ENCODE measurements around the gene PARVG. TPM values are rescaled to one million over a fixed set of nuclear protein-coding genes. Genes with fewer than 3 reads are reported as not detected.

PARVG gene
- total and polyA plus RNA-seq, 2 donors (not counting 3 experiments of a cell fraction or from before 2014, with no cell fraction given) = 0.82 TPM; not detected in 1

GRCh38 chr22:44221710-44222475 lies 41.2 kb downstream of the PARVG start:
- dilution Hi-C loops (cut with MboI; ENCODE audit: extremely low pct_ligation_motif_present, low sequenced_read_pairs) = no loop called here
- no peak overlapping the region for H2AFZ ChIP-seq (ENCODE audit: low read depth, low read length)
- no peak overlapping the region for H3K4me3 ChIP-seq (replicated peaks in 1 of 3; ENCODE audit: insufficient read depth in 1 of 3, low read depth in 1 of 3, low read length in 3 of 3)
- DNase-seq (ENCODE audit: low read depth, low spot score) (no peak), FAIRE-seq (no peak)
- H4K20me1 ChIP-seq (replicated peaks; ENCODE audit: control insufficient read depth, extremely low read depth, insufficient read depth, low read length) = no peaks in the 10 kb centered on the region
- H3K27ac ChIP-seq (ENCODE audit: insufficient read depth, low read depth, low read length) = no peak overlapping the region
- no peak overlapping the region for H3K4me2 ChIP-seq (ENCODE audit: insufficient read depth, low read length)
- no peaks in the 10 kb centered on the region for H3K79me2 ChIP-seq (ENCODE audit: control insufficient read depth, insufficient read depth, low read length)
- H3K4me1 ChIP-seq (ENCODE audit: control insufficient read depth, extremely low read depth, insufficient read depth, low read length) = no peaks in the 10 kb centered on the region
- no peak overlapping the region for H3K9ac ChIP-seq (replicated peaks; ENCODE audit: extremely low read depth, insufficient read depth, low read length)
- no peaks in the 10 kb centered on the region for H3K9me3 ChIP-seq (replicated peaks; ENCODE audit: control insufficient read depth, insufficient read depth, low read length)
- no peaks in the 10 kb centered on the region for H3K36me3 ChIP-seq (ENCODE audit: control insufficient read depth in 2 of 2, extremely low read depth in 1 of 2, insufficient read depth in 2 of 2, low read length in 2 of 2)
- H3K27me3 ChIP-seq (ENCODE audit: control insufficient read depth in 2 of 2, insufficient read depth in 2 of 2, low read length in 2 of 2) = no peaks in the 10 kb centered on the region
- TF ChIP-seq FOS (IDR thresholded peaks at IDR 0.05; ENCODE audit: borderline replicate concordance, insufficient read depth, low read length) (no peak), CTCF (IDR thresholded peaks at IDR 0.05; ENCODE audit: extremely low read depth in 1 of 2, insufficient read depth in 1 of 2, low read depth in 1 of 2, low read length in 2 of 2) (no peak), GATA2 (IDR thresholded peaks at IDR 0.05; ENCODE audit: insufficient read depth, insufficient read length, low read depth, low read length) (no peak), MAX (IDR thresholded peaks at IDR 0.05; ENCODE audit: insufficient read depth, insufficient read length) (no peak), JUN (IDR thresholded peaks at IDR 0.05; ENCODE audit: borderline replicate concordance, insufficient read depth, insufficient read length, low read depth) (no peak), EZH2 (IDR thresholded peaks at IDR 0.05; ENCODE audit: borderline replicate concordance, low read depth, low read length, severe bottlenecking) (no peak), POLR2AphosphoS5 (IDR thresholded peaks at IDR 0.05; ENCODE audit: insufficient read depth, low read depth, low read length) (no peak), POLR2A (IDR thresholded peaks at IDR 0.05; ENCODE audit: low read depth, low read length) (no peak), MYC (IDR thresholded peaks at IDR 0.05; ENCODE audit: low read depth, low read length) (no peak)
- POLR2A ChIA-PET = no interaction called here
- no TSS peak for BruUV-seq (replicated peaks)
- intact Hi-C loops (cut with micrococcal nuclease) = no loop called here
- H3K9me1 ChIP-seq (replicated peaks; ENCODE audit: control insufficient read depth, extremely low read depth, insufficient read depth, low read length) = no peaks in the 10 kb centered on the region
- CTCF ChIA-PET = no interaction called here

All from endothelial cell of umbilical vein (primary cell).